Activated gamma-delta T cell treated with Interleukin-2 at 50 U/mL for 16 hours (primary cell): ENCODE measurements around the gene OLFM2.
"Not testable (repeated sequence)": the region's sequence is repeated elsewhere in the genome, so short reads cannot be mapped to it uniquely, and the experiment has no call there.

Experiments
- DNase-seq: peaks from one replicate; pipeline ENCODE4 v3.0.0-alpha.2; 2020

OLFM2 gene

GRCh38 chr19:9941231-9941630 lies 4.9 kb upstream of the OLFM2 start:
- no peak for DNase-seq

GRCh38 chr19:9940778-9941177 lies 4.5 kb upstream of the OLFM2 start:
- DNase-seq = no peak

GRCh38 chr19:9939301-9939913 lies 3.1 kb upstream of the OLFM2 start:
- no peak for DNase-seq

- no peak for DNase-seq
These were observed 691 bp upstream of the OLFM2 start for GRCh38 chr19:9937001-9937411.

GRCh38 chr19:9935506-9936325 lies 599 bp downstream of the OLFM2 start:
- DNase-seq = no peak

- DNase-seq = peak; percentile 75
These were observed 2.0 kb downstream of the OLFM2 start for GRCh38 chr19:9934132-9934950.

GRCh38 chr19:9932835-9933234 lies 3.5 kb downstream of the OLFM2 start:
- no peak for DNase-seq

GRCh38 chr19:9931629-9932028 lies 4.7 kb downstream of the OLFM2 start:
- DNase-seq = no peak

GRCh38 chr19:9923440-9923839 lies 12.9 kb downstream of the OLFM2 start:
- DNase-seq = no peak

- not testable (repeated sequence) for DNase-seq
These were observed 13.4 kb downstream of the OLFM2 start for GRCh38 chr19:9922782-9923379.

- DNase-seq = no peak
These were observed 19.0 kb downstream of the OLFM2 start for GRCh38 chr19:9917321-9917720.

- no peak for DNase-seq
These were observed 19.6 kb downstream of the OLFM2 start for GRCh38 chr19:9916719-9917118.

- DNase-seq = peak; percentile 77
These were observed 21.8 kb downstream of the OLFM2 start for GRCh38 chr19:9914315-9915207.

- DNase-seq = no peak
These were observed 22.4 kb downstream of the OLFM2 start for GRCh38 chr19:9914001-9914314.

- DNase-seq = no peak
These were observed 22.9 kb downstream of the OLFM2 start for GRCh38 chr19:9913237-9914000.

GRCh38 chr19:9912551-9913236 lies 23.6 kb downstream of the OLFM2 start:
- no peak for DNase-seq

GRCh38 chr19:9911524-9912185 lies 24.7 kb downstream of the OLFM2 start:
- DNase-seq = no peak

GRCh38 chr19:9910625-9911024 lies 25.7 kb downstream of the OLFM2 start:
- DNase-seq = no peak

- DNase-seq = no peak
These were observed 27.1 kb downstream of the OLFM2 start for GRCh38 chr19:9909251-9909650.

- no peak for DNase-seq
These were observed 29.7 kb downstream of the OLFM2 start for GRCh38 chr19:9906475-9907087.
